IMR-90 (cell line): ENCODE results near the gene VPS4B. TPM values are rescaled to one million over a fixed set of nuclear protein-coding genes. Genes with fewer than 3 reads are reported as not detected.

ENCODE experiments used
- ATAC-seq: fragments of 200-7000 bp; cut with Tn5 transposase; 2 replicates; pipeline ENCODE4 v1.9.1; 2020; ENCODE audit warnings: low read depth, mild to moderate bottlenecking, moderate library complexity
- BruUV-seq: library from RNA; stranded (reverse); fragments of 400-500 nt; replicated peaks from 2 replicates; lab custom pipeline; 2021; lab: Mats Ljungman, UMichigan
- CTCF ChIA-PET: fragments of 300-600 bp; formaldehyde crosslinking; extraction: SDS; loops from one replicate; lab custom pipeline; 2021; ENCODE audit warnings: antibody characterized with exemption; lab: Yijun Ruan, JAX
- POLR2A ChIA-PET: fragments of 300-600 bp; sonication (Branson Sonifier 250); formaldehyde crosslinking; loops from one replicate; lab custom pipeline; 2022; ENCODE audit warnings: antibody characterized with exemption; ENCODE audit not compliant: unreplicated experiment; lab: Charles Lee
- DNase-seq: peaks from one replicate; pipeline ENCODE4 v3.0.0; 2013
- H2AFZ ChIP-seq: replicated peaks from 2 replicates; pipeline ENCODE3; 2013; ENCODE audit warnings: low read length, mild to moderate bottlenecking; ENCODE audit not compliant: poor library complexity
- H2AK5ac ChIP-seq: 2 replicates; pipeline ENCODE4 v1.6.1; 2013; ENCODE audit warnings: low read depth, low read length, inconsistent platforms
- H2AK9ac ChIP-seq: replicated peaks from 2 replicates; pipeline ENCODE3; 2013; ENCODE audit warnings: mild to moderate bottlenecking, low read depth, low read length, moderate library complexity; ENCODE audit not compliant: poor library complexity
- H2BK120ac ChIP-seq: 2 replicates; pipeline ENCODE4 v1.6.1; 2013; ENCODE audit warnings: low read depth, low read length, inconsistent platforms
- H2BK15ac ChIP-seq: 3 replicates; pipeline ENCODE4 v1.6.1; 2013; ENCODE audit warnings: low read depth, low read length, inconsistent platforms
- H2BK20ac ChIP-seq: 2 replicates; pipeline ENCODE4 v1.6.1; 2013; ENCODE audit warnings: low read depth, mild to moderate bottlenecking, inconsistent platforms, low read length, moderate library complexity
- H2BK5ac ChIP-seq: 2 replicates; pipeline ENCODE4 v1.6.1; 2013; ENCODE audit warnings: mild to moderate bottlenecking, low read depth, low read length, inconsistent platforms; ENCODE audit not compliant: poor library complexity, severe bottlenecking
- H3K14ac ChIP-seq: replicated peaks from 2 replicates; pipeline ENCODE4 v1.6.1; 2013; ENCODE audit warnings: low read depth, low read length, inconsistent platforms
- H3K18ac ChIP-seq: 2 replicates; pipeline ENCODE4 v1.6.1; 2013; ENCODE audit warnings: low read depth, low read length, control low read depth
- H3K23ac ChIP-seq: 2 replicates; pipeline ENCODE4 v1.6.1; 2013; ENCODE audit warnings: low read depth, low read length, inconsistent platforms
- H3K27ac ChIP-seq: 2 replicates; pipeline ENCODE4 v1.5.1; 2013; ENCODE audit warnings: mild to moderate bottlenecking, control low read depth, low read length; ENCODE audit not compliant: insufficient read depth
- H3K27me3 ChIP-seq: 2 replicates; pipeline ENCODE4 v1.6.1; 2013; ENCODE audit warnings: low read length; ENCODE audit not compliant: control insufficient read depth, insufficient read depth
- H3K36me3 ChIP-seq: 2 replicates; pipeline ENCODE4 v1.6.1; 2013; ENCODE audit warnings: low read length, mixed read lengths; ENCODE audit not compliant: control insufficient read depth, insufficient read depth
- H3K4ac ChIP-seq: 2 replicates; pipeline ENCODE4 v1.6.1; 2013; ENCODE audit warnings: low read depth, low read length, inconsistent platforms
- H3K4me1 ChIP-seq: 2 replicates; pipeline ENCODE4 v1.6.1; 2013; ENCODE audit warnings: low read length, mixed read lengths; ENCODE audit not compliant: control insufficient read depth, insufficient read depth
- H3K4me2 ChIP-seq: 2 replicates; pipeline ENCODE4 v1.6.1; 2013; ENCODE audit warnings: low read depth, mild to moderate bottlenecking, control low read depth, low read length, moderate library complexity
- H3K4me3 ChIP-seq: 2 replicates; pipeline ENCODE4 v1.5.1; 2013; ENCODE audit warnings: low read depth, mild to moderate bottlenecking, control low read depth, low read length, moderate library complexity; ENCODE audit not compliant: insufficient read depth
- H3K56ac ChIP-seq: 2 replicates; pipeline ENCODE4 v1.6.1; 2013; ENCODE audit warnings: low read length, inconsistent platforms; ENCODE audit not compliant: insufficient read depth; ENCODE audit errors: extremely low read depth
- H3K79me1 ChIP-seq, 2 experiments: 2 replicates each; pipeline ENCODE4 v1.6.1; 2013; ENCODE audit warnings: low read length in 2 of 2, inconsistent platforms in 1 of 2, low read depth in 1 of 2
- H3K9ac ChIP-seq: 2 replicates; pipeline ENCODE4 v1.6.1; 2013; ENCODE audit warnings: low read depth, low read length, control low read depth
- H3K9me1 ChIP-seq: 2 replicates; pipeline ENCODE4 v1.6.1; 2013; ENCODE audit warnings: low read length, inconsistent platforms; ENCODE audit not compliant: insufficient read depth
- H3K9me3 ChIP-seq: 2 replicates; pipeline ENCODE4 v1.6.1; 2013; ENCODE audit warnings: low read length; ENCODE audit not compliant: control insufficient read depth, insufficient read depth
- H4K20me1 ChIP-seq: 2 replicates; pipeline ENCODE4 v1.6.1; 2013; ENCODE audit warnings: low read length, inconsistent platforms; ENCODE audit not compliant: insufficient read depth
- H4K5ac ChIP-seq: 2 replicates; pipeline ENCODE4 v1.6.1; 2013; ENCODE audit warnings: mild to moderate bottlenecking, low read depth, low read length, control low read depth
- H4K8ac ChIP-seq, 2 experiments: 2 replicates each; pipeline ENCODE4 v1.6.1; 2013; ENCODE audit warnings: low read depth in 2 of 2, low read length in 2 of 2, control low read depth in 1 of 2, inconsistent platforms in 1 of 2
- H4K91ac ChIP-seq: 2 replicates; pipeline ENCODE4 v1.6.1; 2013; ENCODE audit warnings: low read depth, low read length, inconsistent platforms; ENCODE audit not compliant: insufficient read depth
- CEBPB ChIP-seq: IDR thresholded peaks from 2 replicates; pipeline ENCODE4 v1.6.1; 2012; ENCODE audit warnings: low read depth, low read length, improper control_type of control experiment
- RAD21 ChIP-seq: IDR thresholded peaks from 2 replicates; pipeline ENCODE4 v1.6.1; 2012; ENCODE audit warnings: low read length, improper control_type of control experiment
- RCOR1 ChIP-seq: IDR thresholded peaks from 2 replicates; pipeline ENCODE4 v1.6.1; 2012; ENCODE audit warnings: mild to moderate bottlenecking, low read length, improper control_type of control experiment; ENCODE audit not compliant: insufficient replicate concordance
- WGBS, 2 experiments: methylation state at CpG; one replicate each; pipeline versions ENCODE4 v1.1.5 to v1.1.7; 2013; ENCODE audit warnings: missing lambda C conversion rate in 2 of 2; ENCODE audit not compliant: insufficient read length in 1 of 2; ENCODE audit errors: extremely low coverage in 2 of 2; 5-methylcytosine and 5-hydroxymethylcytosine counted together
- dilution Hi-C: fragments of 300-500 bp; cut with HindIII; formaldehyde crosslinking; loops from one replicate; pipeline ENCODE4 v1.14.3; 2018; ENCODE audit warnings: low sequenced_read_pairs; ENCODE audit not compliant: unreplicated experiment
- in situ Hi-C: fragments of 300-500 bp; cut with MboI; formaldehyde crosslinking; loops from 3 replicates; pipeline ENCODE4 v1.14.3; 2019; ENCODE audit warnings: low sequenced_read_pairs, inconsistent platforms, mixed read lengths
- intact Hi-C: fragments of 100-400 bp; cut with micrococcal nuclease; formaldehyde crosslinking; loops from 2 replicates; pipeline ENCODE4 v1.10.0; 2022
- polyA plus RNA-seq, 3 experiments: library from polyadenylated mRNA; depleted of rRNA; stranded (reverse); fragments of >200 nt; gene quantifications; 2 replicates each; pipeline ENCODE4 v1.2.3, GENCODE V29; 2012; ENCODE audit warnings: low replicate concordance in 1 of 3
- total RNA-seq: library from RNA; depleted of rRNA; stranded (reverse); fragments of >200 nt; gene quantifications from 2 replicates; pipeline ENCODE4 v1.2.3, GENCODE V29; 2012

VPS4B gene
- total and polyA plus RNA-seq, 2 of the 4 experiments (the other 2 are of a cell fraction) = 16.2 to 31.5 TPM

GRCh38 chr18:63368611-63369010 is 53.7 kb downstream of the VPS4B start:
- Histone ChIP-seq H3K9ac (no peak overlapping the region), H2AK5ac (no peak overlapping the region), H3K9me3 (no peaks in the 10 kb centered on the region), H3K4me3 (no peak overlapping the region), H3K4me1 (0 out of 2 replicates have a peak, but pooled peaks cover 3% of the 10 kb centered on the region), H3K4me2 (peak overlapping the region; percentile 68; the same call in 1 of the 2 replicates), H4K20me1 (peaks cover 16% of the 10 kb centered on the region), H3K36me3 (no peaks in the 10 kb centered on the region), H2AK9ac (no peak overlapping the region), H4K5ac (no peak overlapping the region), H3K23ac (0 out of 2 replicates have a peak overlapping the region, but pooled peaks have one; percentile 41), H4K8ac (no peak overlapping the region), H3K27me3 (no peaks in the 10 kb centered on the region), H3K18ac (no peak overlapping the region), H4K91ac (no peak overlapping the region), H3K14ac (no peak overlapping the region), H3K9me1 (peaks cover 2% of the 10 kb centered on the region; the same call in 1 of the 2 replicates), H2BK120ac (no peak overlapping the region), H3K4ac (no peak overlapping the region), H2AFZ (no peak overlapping the region), H3K79me1 (peaks cover 4 to 27% of the 10 kb centered on the region in 2 experiments), H2BK20ac (no peak overlapping the region), H3K56ac (no peak overlapping the region), H2BK15ac (no peak overlapping the region), H3K27ac (no peak overlapping the region), H2BK5ac (no peak overlapping the region)
- ChIA-PET POLR2A (no interaction called here), CTCF (no interaction called here)
- dilution Hi-C loops = no loop called here
- ATAC-seq = no peak
- intact Hi-C loops = loop anchor here (2.0 kb wide), 1 partner anchor 36 kb away; no protein-coding TSS in a partner anchor
- TF ChIP-seq CEBPB = no peak
- no peak for TF ChIP-seq RCOR1
- TF ChIP-seq RAD21 = no peak
- DNase-seq = peak; percentile 13
- in situ Hi-C loops = no loop called here
- no CpG with 5 or more reads among the region's 4 CpGs for WGBS, 2 experiments
- no TSS peak for BruUV-seq
